HG02610 (cell line): ENCODE results near the gene ASRGL1.

Experiments
- ATAC-seq: cut with Tn5 transposase; IDR thresholded peaks from one replicate; pipeline ENCODE4 v1.9.1; 2021; ENCODE audit warnings: mild to moderate bottlenecking, moderate library complexity; ENCODE audit not compliant: unreplicated experiment

Gene ASRGL1

DNA sequence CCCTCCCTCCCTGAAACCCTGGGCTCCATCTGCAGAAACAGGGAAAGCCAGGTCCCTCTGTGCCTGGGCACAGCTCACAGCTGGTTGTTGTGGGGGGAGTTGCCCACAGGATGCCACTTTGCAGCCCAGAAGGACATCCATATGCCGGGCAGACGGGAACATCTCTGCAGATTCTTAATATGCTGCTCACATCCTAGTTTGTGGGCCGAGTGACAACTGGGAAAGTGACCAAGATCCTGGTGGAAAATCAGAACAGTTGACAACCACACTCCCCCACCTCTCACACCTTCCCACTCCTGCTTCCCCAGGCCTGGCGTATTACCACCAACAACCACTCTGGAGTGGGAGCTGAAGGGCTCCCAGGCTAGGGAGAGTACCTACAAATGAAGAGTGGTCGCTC is 74.3 kb downstream of the ASRGL1 start:
- ATAC-seq, result no peak

- no peak for ATAC-seq
Observed at GRCh38 chr11:62413060-62413696, 75.9 kb downstream of the ASRGL1 start.

GRCh38 chr11:62416596-62416995 is 79.3 kb downstream of the ASRGL1 start:
- no peak for ATAC-seq

- no peak for ATAC-seq
Observed at GRCh38 chr11:62418136-62418535, 80.9 kb downstream of the ASRGL1 start.

DNA sequence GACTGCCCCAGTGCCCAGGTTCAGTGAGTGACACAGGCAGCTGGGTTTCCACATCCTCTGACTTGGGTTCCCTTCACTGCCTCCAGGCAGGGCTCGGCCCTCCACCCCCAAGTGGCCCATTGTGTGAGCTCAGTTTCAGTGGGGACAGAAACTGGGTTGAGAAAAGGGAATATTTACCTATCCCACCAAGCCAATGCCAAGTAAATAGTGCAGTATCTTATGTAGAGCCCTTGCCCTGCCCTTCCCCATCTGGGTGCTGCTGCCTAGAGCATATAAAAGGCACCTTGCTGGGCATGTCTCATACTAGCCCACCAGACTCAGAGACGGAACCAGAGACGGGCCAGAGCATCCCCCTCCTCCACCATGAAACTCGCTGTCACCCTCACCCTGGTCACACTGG is 81.5 kb downstream of the ASRGL1 start, which contains the start of gene SCGB1A1:
SCGB1A1 (plus strand) TSS at position 301 of the 400 bp plus-strand sequence; CDS start at position 364, 63 bp downstream.
- ATAC-seq, result no peak

GRCh38 chr11:62419314-62419929 is 82.2 kb downstream of the ASRGL1 start:
- no peak for ATAC-seq

GRCh38 chr11:62419943-62420342 is 82.7 kb downstream of the ASRGL1 start:
- no peak for ATAC-seq

DNA sequence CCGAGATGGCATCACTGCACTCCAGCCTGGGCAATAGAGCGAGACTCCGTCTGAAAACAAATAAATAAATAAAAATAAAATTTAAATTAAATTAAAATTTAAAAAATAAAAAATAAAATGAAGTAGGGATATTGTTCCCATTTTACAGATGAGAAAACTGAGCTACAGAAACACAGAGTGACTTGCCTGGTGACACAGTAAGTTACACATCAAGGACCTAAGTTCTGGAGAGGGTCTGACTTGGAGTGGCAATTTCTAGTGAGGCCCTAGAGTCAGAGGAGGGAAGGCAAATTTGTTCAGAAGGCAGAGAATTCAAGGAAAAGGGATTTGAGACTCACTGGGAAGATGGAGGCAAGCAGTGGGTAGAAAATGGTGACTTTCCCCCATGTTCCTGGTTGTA is 83.6 kb downstream of the ASRGL1 start:
- ATAC-seq, result no peak

GRCh38 chr11:62421996-62422395 is 84.7 kb downstream of the ASRGL1 start:
- ATAC-seq, result no peak

GRCh38 chr11:62423012-62423411 is 85.8 kb downstream of the ASRGL1 start:
- no peak for ATAC-seq

- no peak for ATAC-seq
Observed at GRCh38 chr11:62427630-62428233, 90.5 kb downstream of the ASRGL1 start.

DNA sequence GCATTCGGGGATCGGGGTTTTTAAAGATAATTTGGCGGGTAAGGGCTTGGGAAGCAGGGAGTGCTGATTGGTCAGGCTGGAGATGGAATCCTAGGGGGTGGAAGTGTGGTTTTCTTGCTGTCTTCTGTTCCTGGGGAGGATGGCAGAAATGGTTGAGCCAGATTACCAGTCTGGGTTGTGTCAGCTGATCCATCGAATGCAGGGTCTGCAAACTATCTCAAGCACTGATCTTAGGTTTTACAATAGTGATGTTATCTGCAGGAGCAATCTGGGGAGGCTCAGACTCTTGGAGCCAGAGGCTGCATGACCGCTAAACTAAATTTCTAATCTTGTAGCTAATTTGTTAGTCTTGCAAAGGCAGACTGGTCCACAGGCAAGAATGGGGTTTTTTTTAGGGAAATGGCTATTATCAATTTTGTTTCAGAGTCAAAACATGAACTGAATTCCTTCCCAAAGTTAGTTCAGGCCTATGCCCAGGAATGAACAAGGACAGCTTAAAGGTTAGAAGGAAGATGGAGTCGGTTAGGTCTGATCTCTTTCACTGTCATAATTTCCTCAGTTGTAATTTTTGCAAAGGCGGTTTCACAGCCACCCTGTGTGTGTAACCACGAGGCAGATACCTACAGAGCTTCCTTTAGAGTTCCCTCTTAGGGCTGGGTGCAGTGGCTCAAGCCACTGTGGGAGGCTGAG is 91.8 kb downstream of the ASRGL1 start:
- no peak for ATAC-seq

GRCh38 chr11:62430425-62430824 is 93.2 kb downstream of the ASRGL1 start:
- no peak for ATAC-seq

GRCh38 chr11:62431171-62431901 is 94.1 kb downstream of the ASRGL1 start:
- no peak for ATAC-seq

DNA sequence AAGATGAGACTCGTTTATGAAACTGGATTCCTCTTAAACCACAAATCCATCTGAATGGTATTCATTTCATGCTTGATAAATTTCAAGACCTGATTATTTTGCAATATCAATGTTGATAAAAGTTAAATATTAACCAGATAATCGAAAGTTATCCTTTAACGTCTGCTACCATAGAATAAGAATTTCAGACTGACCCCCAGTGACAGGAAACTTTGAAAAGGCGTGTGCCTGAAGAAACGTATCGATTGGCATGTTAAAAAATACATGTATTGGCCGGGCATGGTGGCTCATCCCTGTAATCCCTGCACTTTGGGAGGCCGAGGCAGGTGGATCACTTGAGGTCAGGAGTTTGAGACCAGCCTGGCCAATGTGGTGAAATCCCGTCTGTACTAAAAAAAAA is 95.4 kb downstream of the ASRGL1 start:
- ATAC-seq, result no peak

DNA sequence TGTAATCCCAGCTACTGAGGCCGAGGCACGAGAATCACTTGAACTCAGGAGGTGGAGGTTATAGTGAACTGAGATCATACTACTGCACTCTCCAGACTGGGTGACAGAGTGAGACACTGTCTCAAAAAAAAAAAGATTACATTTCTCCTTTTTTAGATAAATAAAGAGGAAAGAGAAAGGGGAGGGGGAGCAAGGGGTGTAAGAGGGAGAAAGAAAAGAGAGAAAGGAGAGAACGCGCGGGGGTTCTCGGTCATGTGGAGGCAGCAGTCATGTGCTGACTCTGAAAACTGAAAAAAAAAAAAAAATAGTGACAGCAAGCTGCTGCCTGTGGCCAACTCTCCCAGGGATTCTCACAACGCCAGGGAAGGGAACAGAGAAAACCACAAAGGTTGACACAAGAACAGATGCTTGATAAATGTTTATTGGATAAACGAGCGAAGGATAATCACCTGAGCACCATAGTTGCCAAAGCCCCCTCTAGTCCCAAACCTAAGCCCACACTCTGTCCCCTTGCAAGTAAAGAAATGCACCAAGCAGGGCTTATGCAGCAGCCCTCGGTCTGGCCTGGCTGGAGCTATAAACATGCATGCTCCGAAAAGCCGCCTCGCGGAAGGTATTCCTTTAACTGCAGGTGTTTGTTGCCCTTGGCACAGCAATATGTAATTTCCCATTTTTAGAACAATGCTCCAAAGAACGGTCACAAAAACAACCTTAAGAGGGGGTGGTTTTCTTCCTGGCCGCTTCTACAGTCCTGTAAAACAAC is 96.1 kb downstream of the ASRGL1 start:
- ATAC-seq, result no peak

- ATAC-seq, result no peak
Observed at GRCh38 chr11:62433904-62434276, 96.6 kb downstream of the ASRGL1 start.

DNA sequence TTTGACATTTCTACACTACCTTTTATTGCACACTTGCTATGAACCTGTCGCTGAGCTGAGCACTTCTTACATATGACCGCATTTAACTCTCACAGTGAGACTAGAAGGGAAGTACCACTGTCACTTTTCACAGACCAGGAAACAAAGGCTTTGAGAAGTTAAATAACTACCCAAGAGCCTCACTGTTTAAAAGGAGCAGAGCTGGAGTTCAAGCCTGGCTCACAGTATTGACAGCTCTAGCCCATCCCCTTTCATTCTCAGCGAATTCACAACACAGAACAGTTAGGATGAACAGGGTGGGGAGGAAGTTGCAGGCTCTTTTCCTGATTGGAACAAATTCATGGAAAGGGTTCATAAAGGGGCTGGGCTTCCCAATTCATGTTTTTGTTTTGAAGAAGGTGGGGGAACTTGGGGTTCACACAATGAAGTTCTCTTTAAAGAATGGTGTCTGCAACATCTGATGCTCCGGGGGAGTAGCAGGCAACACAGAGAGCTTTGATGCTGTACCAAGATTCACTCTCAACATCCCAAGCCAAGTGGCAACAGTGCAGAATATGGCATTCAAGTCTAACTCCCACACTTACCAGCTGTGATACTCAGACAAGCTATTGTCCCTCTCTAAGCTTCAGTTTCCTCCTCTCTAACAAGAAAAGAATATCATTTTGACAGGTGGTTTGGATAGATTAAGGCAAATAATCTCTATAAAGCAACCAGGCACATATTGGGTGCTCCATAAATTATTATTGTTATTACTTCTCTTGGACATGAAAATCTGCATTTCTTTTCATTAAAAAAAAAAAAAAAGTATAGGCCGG is 98.8 kb downstream of the ASRGL1 start:
- no peak for ATAC-seq

DNA sequence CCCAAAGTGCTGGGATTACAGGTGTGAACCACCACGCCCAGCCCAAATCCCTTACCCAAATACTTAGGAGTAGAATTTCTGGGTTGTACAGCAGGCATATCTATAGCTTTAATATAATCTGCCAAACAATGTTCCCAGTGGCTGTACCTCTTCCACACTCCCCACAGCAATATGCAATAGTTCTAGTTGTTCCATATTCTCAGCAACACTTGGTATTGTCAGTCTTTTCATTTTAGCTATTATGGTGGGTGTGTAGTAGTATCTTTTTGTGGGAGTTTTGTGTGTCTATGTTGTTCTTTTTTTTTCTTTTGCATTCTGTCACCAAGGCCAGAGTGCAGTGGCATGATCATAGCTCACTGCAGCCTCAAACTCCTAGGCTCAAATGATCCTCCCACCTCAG is 100.4 kb downstream of the ASRGL1 start:
- ATAC-seq, result no peak

GRCh38 chr11:62438641-62439040 is 101.4 kb downstream of the ASRGL1 start:
- no peak for ATAC-seq
